IMR-90 (cell line): ENCODE measurements around the gene IGSF10. TPM values are rescaled to one million over a fixed set of nuclear protein-coding genes. Genes with fewer than 3 reads are reported as not detected.

Source experiments
- ATAC-seq: fragments of 200-7000 bp; cut with Tn5 transposase; 2 replicates; pipeline ENCODE4 v1.9.1; 2020; ENCODE audit warnings: low read depth, mild to moderate bottlenecking, moderate library complexity
- BruUV-seq: library from RNA; stranded (reverse); fragments of 400-500 nt; replicated peaks from 2 replicates; lab custom pipeline; 2021; lab: Mats Ljungman, UMichigan
- CTCF ChIA-PET: fragments of 300-600 bp; formaldehyde crosslinking; extraction: SDS; loops from one replicate; lab custom pipeline; 2021; ENCODE audit warnings: antibody characterized with exemption; lab: Yijun Ruan, JAX
- POLR2A ChIA-PET: fragments of 300-600 bp; sonication (Branson Sonifier 250); formaldehyde crosslinking; loops from one replicate; lab custom pipeline; 2022; ENCODE audit warnings: antibody characterized with exemption; ENCODE audit not compliant: unreplicated experiment; lab: Charles Lee
- DNase-seq: peaks from one replicate; pipeline ENCODE4 v3.0.0; 2013
- H2AFZ ChIP-seq: replicated peaks from 2 replicates; pipeline ENCODE3; 2013; ENCODE audit warnings: low read length, mild to moderate bottlenecking; ENCODE audit not compliant: poor library complexity
- H2AK5ac ChIP-seq: 2 replicates; pipeline ENCODE4 v1.6.1; 2013; ENCODE audit warnings: low read depth, low read length, inconsistent platforms
- H2AK9ac ChIP-seq: replicated peaks from 2 replicates; pipeline ENCODE3; 2013; ENCODE audit warnings: mild to moderate bottlenecking, low read depth, low read length, moderate library complexity; ENCODE audit not compliant: poor library complexity
- H2BK120ac ChIP-seq: 2 replicates; pipeline ENCODE4 v1.6.1; 2013; ENCODE audit warnings: low read depth, low read length, inconsistent platforms
- H2BK15ac ChIP-seq: 3 replicates; pipeline ENCODE4 v1.6.1; 2013; ENCODE audit warnings: low read depth, low read length, inconsistent platforms
- H2BK20ac ChIP-seq: 2 replicates; pipeline ENCODE4 v1.6.1; 2013; ENCODE audit warnings: low read depth, mild to moderate bottlenecking, inconsistent platforms, low read length, moderate library complexity
- H2BK5ac ChIP-seq: 2 replicates; pipeline ENCODE4 v1.6.1; 2013; ENCODE audit warnings: mild to moderate bottlenecking, low read depth, low read length, inconsistent platforms; ENCODE audit not compliant: poor library complexity, severe bottlenecking
- H3K14ac ChIP-seq: replicated peaks from 2 replicates; pipeline ENCODE4 v1.6.1; 2013; ENCODE audit warnings: low read depth, low read length, inconsistent platforms
- H3K18ac ChIP-seq: 2 replicates; pipeline ENCODE4 v1.6.1; 2013; ENCODE audit warnings: low read depth, low read length, control low read depth
- H3K23ac ChIP-seq: 2 replicates; pipeline ENCODE4 v1.6.1; 2013; ENCODE audit warnings: low read depth, low read length, inconsistent platforms
- H3K27ac ChIP-seq: 2 replicates; pipeline ENCODE4 v1.5.1; 2013; ENCODE audit warnings: mild to moderate bottlenecking, control low read depth, low read length; ENCODE audit not compliant: insufficient read depth
- H3K27me3 ChIP-seq: 2 replicates; pipeline ENCODE4 v1.6.1; 2013; ENCODE audit warnings: low read length; ENCODE audit not compliant: control insufficient read depth, insufficient read depth
- H3K36me3 ChIP-seq: 2 replicates; pipeline ENCODE4 v1.6.1; 2013; ENCODE audit warnings: low read length, mixed read lengths; ENCODE audit not compliant: control insufficient read depth, insufficient read depth
- H3K4ac ChIP-seq: 2 replicates; pipeline ENCODE4 v1.6.1; 2013; ENCODE audit warnings: low read depth, low read length, inconsistent platforms
- H3K4me1 ChIP-seq: 2 replicates; pipeline ENCODE4 v1.6.1; 2013; ENCODE audit warnings: low read length, mixed read lengths; ENCODE audit not compliant: control insufficient read depth, insufficient read depth
- H3K4me2 ChIP-seq: 2 replicates; pipeline ENCODE4 v1.6.1; 2013; ENCODE audit warnings: low read depth, mild to moderate bottlenecking, control low read depth, low read length, moderate library complexity
- H3K4me3 ChIP-seq: 2 replicates; pipeline ENCODE4 v1.5.1; 2013; ENCODE audit warnings: low read depth, mild to moderate bottlenecking, control low read depth, low read length, moderate library complexity; ENCODE audit not compliant: insufficient read depth
- H3K56ac ChIP-seq: 2 replicates; pipeline ENCODE4 v1.6.1; 2013; ENCODE audit warnings: low read length, inconsistent platforms; ENCODE audit not compliant: insufficient read depth; ENCODE audit errors: extremely low read depth
- H3K79me1 ChIP-seq, 2 experiments: 2 replicates each; pipeline ENCODE4 v1.6.1; 2013; ENCODE audit warnings: low read length in 2 of 2, inconsistent platforms in 1 of 2, low read depth in 1 of 2
- H3K9ac ChIP-seq: 2 replicates; pipeline ENCODE4 v1.6.1; 2013; ENCODE audit warnings: low read depth, low read length, control low read depth
- H3K9me1 ChIP-seq: 2 replicates; pipeline ENCODE4 v1.6.1; 2013; ENCODE audit warnings: low read length, inconsistent platforms; ENCODE audit not compliant: insufficient read depth
- H3K9me3 ChIP-seq: 2 replicates; pipeline ENCODE4 v1.6.1; 2013; ENCODE audit warnings: low read length; ENCODE audit not compliant: control insufficient read depth, insufficient read depth
- H4K20me1 ChIP-seq: 2 replicates; pipeline ENCODE4 v1.6.1; 2013; ENCODE audit warnings: low read length, inconsistent platforms; ENCODE audit not compliant: insufficient read depth
- H4K5ac ChIP-seq: 2 replicates; pipeline ENCODE4 v1.6.1; 2013; ENCODE audit warnings: mild to moderate bottlenecking, low read depth, low read length, control low read depth
- H4K8ac ChIP-seq, 2 experiments: 2 replicates each; pipeline ENCODE4 v1.6.1; 2013; ENCODE audit warnings: low read depth in 2 of 2, low read length in 2 of 2, control low read depth in 1 of 2, inconsistent platforms in 1 of 2
- H4K91ac ChIP-seq: 2 replicates; pipeline ENCODE4 v1.6.1; 2013; ENCODE audit warnings: low read depth, low read length, inconsistent platforms; ENCODE audit not compliant: insufficient read depth
- BHLHE40 ChIP-seq: fragments of 150-350 bp; IDR thresholded peaks from 2 replicates; pipeline ENCODE4 v1.6.1; 2016; ENCODE audit warnings: mild to moderate bottlenecking, low read depth, low read length
- CEBPB ChIP-seq: IDR thresholded peaks from 2 replicates; pipeline ENCODE4 v1.6.1; 2012; ENCODE audit warnings: low read depth, low read length, improper control_type of control experiment
- CHD1 ChIP-seq: IDR thresholded peaks from 2 replicates; pipeline ENCODE4 v1.6.1; 2012; ENCODE audit warnings: low read depth, low read length, improper control_type of control experiment
- ELK1 ChIP-seq: fragments of 150-350 bp; IDR thresholded peaks from 2 replicates; pipeline ENCODE4 v1.6.1; 2016; ENCODE audit warnings: low read depth, mild to moderate bottlenecking, low read length, moderate library complexity, borderline replicate concordance
- FOS ChIP-seq: fragments of 150-350 bp; IDR thresholded peaks from 2 replicates; pipeline ENCODE4 v1.6.1; 2016; ENCODE audit warnings: low read depth, low read length
- MAFK ChIP-seq: IDR thresholded peaks from 2 replicates; pipeline ENCODE4 v1.6.1; 2012; ENCODE audit warnings: low read depth, low read length, improper control_type of control experiment
- MAZ ChIP-seq: IDR thresholded peaks from 2 replicates; pipeline ENCODE4 v1.6.1; 2012; ENCODE audit warnings: low read depth, mild to moderate bottlenecking, low read length, improper control_type of control experiment, moderate library complexity, borderline replicate concordance
- MXI1 ChIP-seq: IDR thresholded peaks from 2 replicates; pipeline ENCODE4 v1.6.1; 2012; ENCODE audit warnings: low read depth, mild to moderate bottlenecking, low read length, moderate library complexity, borderline replicate concordance
- NFE2L2 ChIP-seq: fragments of 150-350 bp; IDR thresholded peaks from 2 replicates; pipeline ENCODE4 v1.6.1; 2016; ENCODE audit warnings: low read depth, mild to moderate bottlenecking, low read length
- POLR2A ChIP-seq: IDR thresholded peaks from 2 replicates; pipeline ENCODE4 v1.6.1; 2012; ENCODE audit warnings: mild to moderate bottlenecking, low read depth, low read length
- RAD21 ChIP-seq: IDR thresholded peaks from 2 replicates; pipeline ENCODE4 v1.6.1; 2012; ENCODE audit warnings: low read length, improper control_type of control experiment
- RCOR1 ChIP-seq: IDR thresholded peaks from 2 replicates; pipeline ENCODE4 v1.6.1; 2012; ENCODE audit warnings: mild to moderate bottlenecking, low read length, improper control_type of control experiment; ENCODE audit not compliant: insufficient replicate concordance
- RFX5 ChIP-seq: IDR thresholded peaks from 2 replicates; pipeline ENCODE4 v1.8.0; 2012; ENCODE audit warnings: low read depth, mild to moderate bottlenecking, low read length, moderate library complexity
- SMC3 ChIP-seq: fragments of 150-350 bp; IDR thresholded peaks from 2 replicates; pipeline ENCODE4 v1.6.1; 2016; ENCODE audit warnings: low read depth, mild to moderate bottlenecking, antibody characterized with exemption, low read length, moderate library complexity
- USF2 ChIP-seq: fragments of 150-350 bp; IDR thresholded peaks from 2 replicates; pipeline ENCODE4 v1.6.1; 2017; ENCODE audit warnings: mild to moderate bottlenecking, antibody characterized with exemption, low read length, low read depth
- WGBS, 2 experiments: methylation state at CpG; one replicate each; pipeline versions ENCODE4 v1.1.5 to v1.1.7; 2013; ENCODE audit warnings: missing lambda C conversion rate in 2 of 2; ENCODE audit not compliant: insufficient read length in 1 of 2; ENCODE audit errors: extremely low coverage in 2 of 2; 5-methylcytosine and 5-hydroxymethylcytosine counted together
- dilution Hi-C: fragments of 300-500 bp; cut with HindIII; formaldehyde crosslinking; loops from one replicate; pipeline ENCODE4 v1.14.3; 2018; ENCODE audit warnings: low sequenced_read_pairs; ENCODE audit not compliant: unreplicated experiment
- in situ Hi-C: fragments of 300-500 bp; cut with MboI; formaldehyde crosslinking; loops from 3 replicates; pipeline ENCODE4 v1.14.3; 2019; ENCODE audit warnings: low sequenced_read_pairs, inconsistent platforms, mixed read lengths
- intact Hi-C: fragments of 100-400 bp; cut with micrococcal nuclease; formaldehyde crosslinking; loops from 2 replicates; pipeline ENCODE4 v1.10.0; 2022
- polyA plus RNA-seq, 3 experiments: library from polyadenylated mRNA; depleted of rRNA; stranded (reverse); fragments of >200 nt; gene quantifications; 2 replicates each; pipeline ENCODE4 v1.2.3, GENCODE V29; 2012; ENCODE audit warnings: low replicate concordance in 1 of 3
- total RNA-seq: library from RNA; depleted of rRNA; stranded (reverse); fragments of >200 nt; gene quantifications from 2 replicates; pipeline ENCODE4 v1.2.3, GENCODE V29; 2012
- TF ChIP-seq, protein P1 (sequence below): conservative IDR thresholded peaks from 2 replicates; pipeline ENCODE4 v1.5.1; 2012; ENCODE audit warnings: mild to moderate bottlenecking, low read depth, low read length, improper control_type of control experiment

IGSF10 gene
- total and polyA plus RNA-seq, 2 of the 4 experiments (the other 2 are of a cell fraction): under 0.01 to 0.07 TPM

- Histone ChIP-seq H3K36me3 (no peaks in the 10 kb centered on the region), H3K4me3 (no peak overlapping the region), H3K56ac (no peak overlapping the region), H2AFZ (no peak overlapping the region), H3K79me1 (no peaks in the 10 kb centered on the region), H3K9ac (no peak overlapping the region), H3K4me1 (peaks cover 10% of the 10 kb centered on the region), H3K27ac (no peak overlapping the region), H2BK20ac (no peak overlapping the region), H3K14ac (no peak overlapping the region), H3K23ac (no peak overlapping the region), H3K9me3 (no peaks in the 10 kb centered on the region), H3K9me1 (peaks cover 12% of the 10 kb centered on the region), H2BK15ac (no peak overlapping the region), H2AK9ac (no peak overlapping the region), H3K27me3 (no peaks in the 10 kb centered on the region), H4K5ac (no peak overlapping the region), H3K18ac (no peak overlapping the region), H4K91ac (no peak overlapping the region), H3K4me2 (no peak overlapping the region), H2BK120ac (no peak overlapping the region), H4K20me1 (no peaks in the 10 kb centered on the region), H3K4ac (no peak overlapping the region), H2AK5ac (no peak overlapping the region), H4K8ac (no peak overlapping the region), H2BK5ac (no peak overlapping the region)
- no CpG with 5 or more reads among the region's 2 CpGs for WGBS, 2 experiments
- TF ChIP-seq USF2 (no peak), FOS (no peak), CHD1 (no peak), MAZ (no peak), POLR2A (no peak), RFX5 (no peak), CEBPB (no peak), MXI1 (no peak), MAFK (no peak), NFE2L2 (no peak), BHLHE40 (no peak), SMC3 (no peak), ELK1 (no peak), RAD21 (no peak), RCOR1 (no peak)
- TF ChIP-seq, protein P1, sequence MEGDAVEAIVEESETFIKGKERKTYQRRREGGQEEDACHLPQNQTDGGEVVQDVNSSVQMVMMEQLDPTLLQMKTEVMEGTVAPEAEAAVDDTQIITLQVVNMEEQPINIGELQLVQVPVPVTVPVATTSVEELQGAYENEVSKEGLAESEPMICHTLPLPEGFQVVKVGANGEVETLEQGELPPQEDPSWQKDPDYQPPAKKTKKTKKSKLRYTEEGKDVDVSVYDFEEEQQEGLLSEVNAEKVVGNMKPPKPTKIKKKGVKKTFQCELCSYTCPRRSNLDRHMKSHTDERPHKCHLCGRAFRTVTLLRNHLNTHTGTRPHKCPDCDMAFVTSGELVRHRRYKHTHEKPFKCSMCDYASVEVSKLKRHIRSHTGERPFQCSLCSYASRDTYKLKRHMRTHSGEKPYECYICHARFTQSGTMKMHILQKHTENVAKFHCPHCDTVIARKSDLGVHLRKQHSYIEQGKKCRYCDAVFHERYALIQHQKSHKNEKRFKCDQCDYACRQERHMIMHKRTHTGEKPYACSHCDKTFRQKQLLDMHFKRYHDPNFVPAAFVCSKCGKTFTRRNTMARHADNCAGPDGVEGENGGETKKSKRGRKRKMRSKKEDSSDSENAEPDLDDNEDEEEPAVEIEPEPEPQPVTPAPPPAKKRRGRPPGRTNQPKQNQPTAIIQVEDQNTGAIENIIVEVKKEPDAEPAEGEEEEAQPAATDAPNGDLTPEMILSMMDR: no peak
- in situ Hi-C loops (no loop called here), dilution Hi-C loops (no loop called here), intact Hi-C loops (no loop called here)
- ATAC-seq (no peak), DNase-seq (no peak)
- CTCF ChIA-PET: no interaction called here
- POLR2A ChIA-PET: no interaction called here
- no TSS peak for BruUV-seq
Observed at GRCh38 chr3:151428386-151428785, 32.5 kb downstream of the IGSF10 start.
